AG09319 (cell line): ENCODE results near the gene PRIM1.

Experiments
- DNase-seq: peaks from one replicate; pipeline ENCODE4 v3.0.0-alpha.2; 2010; ENCODE audit warnings: low read depth; ENCODE audit errors: extremely low read depth
- CTCF ChIP-seq: IDR thresholded peaks from 2 replicates; pipeline ENCODE4 v1.5.1; 2011; ENCODE audit warnings: low read depth, mild to moderate bottlenecking, inconsistent platforms, low read length, moderate library complexity

PRIM1 gene

GRCh38 chr12:56688846-56689109 lies 63.3 kb downstream of the PRIM1 start:
- DNase-seq = no peak
- TF ChIP-seq CTCF = no peak

- peak; percentile 96 for DNase-seq
- no peak for TF ChIP-seq CTCF
These were observed 63.8 kb downstream of the PRIM1 start, which contains the start of gene PTGES3 for GRCh38 chr12:56688129-56688845. Gene PTGES3 (minus strand): TSS chr12:56688284. CDS start chr12:56687999, 285 bp downstream.

DNA sequence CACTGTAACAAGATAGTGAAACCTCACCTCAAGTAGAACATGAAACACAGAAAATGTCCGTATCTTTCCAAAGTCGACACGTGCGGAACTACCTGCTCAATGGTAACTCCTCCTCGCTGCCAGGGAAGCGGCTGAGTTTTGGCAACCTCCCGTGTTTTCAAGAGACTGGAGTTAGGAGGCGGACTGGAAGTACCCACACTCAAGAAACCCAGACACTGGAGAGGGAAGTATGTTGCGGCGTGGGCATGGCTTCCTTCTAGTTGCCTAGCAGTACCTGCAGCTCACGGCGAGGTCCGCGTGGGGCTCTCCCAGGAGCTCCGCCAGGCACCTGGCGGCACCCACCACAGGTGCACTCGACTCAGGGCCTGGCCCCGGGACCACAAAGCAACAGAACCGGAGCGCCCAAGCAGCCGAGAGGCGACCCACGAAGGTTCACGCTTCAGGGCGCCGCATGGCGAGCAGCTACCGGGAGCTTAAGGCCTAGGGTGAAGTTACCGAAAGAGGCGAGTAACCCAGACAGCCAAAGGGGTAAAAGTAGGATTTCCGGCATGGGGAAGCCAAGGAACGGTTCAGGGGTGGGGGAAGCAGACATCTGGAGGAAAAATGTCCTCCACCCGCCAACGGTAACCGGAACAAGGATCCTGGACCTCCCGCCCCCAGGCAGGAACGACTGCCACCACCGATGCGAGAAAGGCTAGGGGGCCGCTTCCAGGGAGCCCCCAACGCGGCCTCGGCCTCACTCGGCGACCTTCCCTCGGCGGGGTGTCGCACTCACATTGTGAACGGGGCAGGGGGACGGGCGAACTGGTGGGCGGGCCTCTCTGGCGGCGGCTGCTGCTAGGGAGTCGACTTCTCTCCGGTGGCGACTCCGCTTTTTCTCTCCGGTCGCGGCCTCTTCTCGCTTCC lies 64.6 kb downstream of the PRIM1 start:
- no peak for TF ChIP-seq CTCF

DNA sequence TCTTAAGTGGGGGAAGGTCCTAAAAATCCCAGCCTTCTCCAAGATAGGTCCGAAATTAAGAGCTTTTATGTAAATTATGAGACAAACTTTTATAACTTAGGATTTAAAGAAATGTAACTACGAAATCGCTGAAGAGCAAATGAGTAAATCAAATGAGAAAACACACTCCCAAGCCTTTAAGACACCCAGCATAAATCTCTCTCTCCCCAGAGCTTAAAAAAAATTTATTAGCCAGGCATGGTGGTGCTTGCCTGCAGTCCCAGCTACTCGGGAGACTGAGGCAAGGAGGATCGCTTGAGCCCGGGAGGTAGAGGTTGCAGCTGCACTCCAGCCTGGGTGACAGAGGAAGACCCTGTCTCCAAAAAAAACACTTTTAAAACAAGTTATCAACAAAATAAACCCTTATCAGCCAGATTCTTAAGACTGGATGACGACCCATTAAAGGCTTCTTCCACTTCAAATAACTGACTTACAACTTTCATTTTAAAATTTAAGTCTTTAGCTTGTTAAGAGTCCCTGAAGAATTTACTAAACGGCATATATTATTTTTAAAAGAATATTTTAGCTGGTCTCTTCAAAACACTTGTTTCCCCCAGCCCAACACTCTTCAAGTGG lies 67.3 kb downstream of the PRIM1 start:
- no peak for TF ChIP-seq CTCF

More for the DNA sequence above, 64.6 kb downstream of the PRIM1 start:
- DNase-seq = no peak

GRCh38 chr12:56682323-56682722 lies 69.8 kb downstream of the PRIM1 start:
- no peak for DNase-seq
- TF ChIP-seq CTCF = no peak

More for the DNA sequence above, 67.3 kb downstream of the PRIM1 start:
- no peak for DNase-seq
